NCI-H2081 (cell line): ENCODE results near the gene DDAH1.
"Not testable (repeated sequence)": the region's sequence is repeated elsewhere in the genome, so short reads cannot be mapped to it uniquely, and the experiment has no call there.

Experiments
- DNase-seq, 2 experiments: peaks; one replicate each; lab custom pipeline; 2025; lab: John Stamatoyannopoulos, UW

The DDAH1 gene

GRCh38 chr1:85465099-85465785, at the start of gene DDAH1:
DDAH1 (minus strand) TSS chr1:85465159; CDS start chr1:85465045, 114 bp downstream.
- DNase-seq, result peak; percentile 54 to 73

DNA sequence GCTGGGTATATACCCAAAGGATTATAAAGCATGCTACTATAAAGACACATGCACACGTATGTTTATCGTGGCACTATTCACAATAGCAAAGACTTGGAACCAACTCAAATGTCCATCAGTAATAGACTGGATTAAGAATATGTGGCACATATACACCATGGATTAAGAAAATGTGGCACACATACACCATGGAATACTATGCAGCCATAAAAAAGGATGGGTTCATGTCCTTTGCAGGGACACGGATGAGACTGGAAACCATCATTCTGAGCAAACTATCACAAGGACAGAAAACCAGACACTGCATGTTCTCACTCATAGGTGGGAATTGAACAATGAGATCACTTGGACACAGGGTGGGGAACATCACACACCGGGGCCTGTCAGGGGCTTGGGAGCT, 49.0 kb upstream of the DDAH1 start:
- not testable (repeated sequence) for DNase-seq

DNA sequence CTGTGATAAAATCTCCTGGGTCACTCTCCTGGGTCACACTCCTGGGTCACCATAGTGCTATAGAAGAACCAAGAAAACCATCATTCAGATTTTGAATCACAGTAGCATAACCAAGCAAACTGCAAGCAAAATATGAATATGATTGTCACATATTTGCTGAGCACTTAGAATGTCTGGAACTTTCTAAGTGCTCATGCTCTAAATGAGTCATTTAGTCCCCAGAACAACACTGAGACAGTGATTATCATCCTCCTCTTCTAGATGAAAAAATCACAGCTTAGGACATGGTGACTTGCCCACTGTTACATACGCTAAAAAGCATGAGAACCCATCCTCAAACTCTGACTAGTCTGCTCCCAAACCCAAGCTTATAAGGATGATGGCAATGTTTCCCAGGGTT, 39.5 kb upstream of the DDAH1 start:
- DNase-seq, result no peak

- DNase-seq, result no peak
Measured at GRCh38 chr1:85502625-85503083, 37.7 kb upstream of the DDAH1 start.

- no peak for DNase-seq
Measured at GRCh38 chr1:85502171-85502570, 37.2 kb upstream of the DDAH1 start.

DNA sequence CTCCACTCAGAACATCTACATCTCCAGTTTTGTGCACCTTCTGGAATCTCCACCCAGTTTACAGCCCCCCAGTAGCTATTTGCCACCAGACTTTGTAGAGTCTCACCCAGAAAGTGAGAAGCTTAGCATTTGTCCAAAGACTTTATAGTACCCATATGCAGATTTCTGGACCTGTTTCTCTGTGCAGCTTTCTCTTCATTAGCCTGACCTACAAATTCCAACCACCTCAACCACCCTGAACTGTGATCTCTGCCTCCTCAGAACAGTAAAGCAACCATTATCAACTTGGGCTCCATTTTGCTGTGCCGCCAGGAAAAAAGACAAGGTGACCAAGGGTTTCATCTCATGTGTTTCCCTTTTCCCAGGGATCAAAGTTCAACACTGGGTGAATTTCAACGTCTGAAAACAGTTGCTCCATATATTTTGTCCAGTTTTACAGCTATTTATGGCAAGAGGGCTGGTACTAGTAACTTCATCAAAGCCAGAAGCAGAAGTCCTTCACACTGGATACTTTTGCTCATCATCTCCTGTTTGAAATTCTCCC, 36.5 kb upstream of the DDAH1 start:
- no peak for DNase-seq

GRCh38 chr1:85496941-85497582, 32.1 kb upstream of the DDAH1 start:
- DNase-seq, result no peak

DNA sequence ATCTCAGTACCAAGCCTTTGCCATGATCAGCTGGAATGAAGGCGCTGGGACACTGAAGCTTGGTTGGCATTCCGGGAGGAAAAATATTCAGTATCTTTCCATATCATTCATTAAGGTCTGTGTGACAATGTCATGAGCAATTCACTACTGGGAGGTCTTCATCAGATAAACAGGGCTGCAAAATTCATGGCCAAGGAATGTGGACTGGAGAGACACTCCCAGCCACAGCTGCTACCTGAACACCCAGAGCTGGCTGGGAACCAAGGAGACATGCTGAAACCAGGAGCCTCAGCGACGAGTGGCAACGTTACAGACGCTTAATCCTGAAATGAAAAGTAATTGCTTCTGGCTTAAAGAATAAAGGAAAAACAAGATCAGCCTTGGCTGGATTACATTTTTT, 30.6 kb upstream of the DDAH1 start:
- no peak for DNase-seq

- DNase-seq, result no peak
Measured at GRCh38 chr1:85494904-85495266, 29.9 kb upstream of the DDAH1 start.

DNA sequence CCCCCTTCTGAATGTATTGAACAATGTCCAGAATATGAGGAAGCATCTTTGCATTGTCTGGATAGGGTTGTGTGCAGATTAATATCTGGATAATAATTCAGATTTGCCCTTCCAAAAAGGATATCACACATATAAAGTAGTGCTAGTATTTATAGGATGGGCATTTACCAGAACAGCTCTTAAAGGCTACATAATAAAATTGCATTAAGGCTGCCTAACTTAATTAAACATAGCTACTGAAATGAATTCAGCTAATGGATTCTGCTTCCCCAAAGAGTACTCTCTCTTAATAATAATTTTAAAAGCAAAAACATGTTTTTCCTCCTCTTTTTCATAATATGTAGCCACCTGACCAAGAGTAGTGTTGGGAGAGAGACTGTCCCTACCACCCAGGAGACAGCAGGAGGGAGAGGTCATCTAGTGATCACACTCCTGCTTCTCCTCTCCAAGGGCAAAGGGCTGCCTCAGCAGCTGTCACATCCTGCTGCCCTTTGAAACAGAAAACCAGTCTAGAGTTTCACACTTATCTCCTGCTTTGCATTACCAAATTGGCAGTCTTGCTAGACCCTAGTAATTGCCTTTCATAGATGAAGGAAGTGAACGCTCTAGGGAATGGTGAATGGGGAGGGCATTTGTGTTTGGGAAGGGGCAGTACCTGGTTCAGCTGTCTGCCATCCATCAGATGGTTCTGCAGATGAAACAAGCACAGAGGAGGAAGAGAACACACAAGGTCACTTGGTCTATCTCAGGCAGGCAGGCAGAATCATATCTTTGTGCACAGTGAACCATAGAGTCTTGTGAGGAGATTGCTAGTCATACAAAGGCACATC, 29.3 kb upstream of the DDAH1 start:
- DNase-seq, result no peak

GRCh38 chr1:85490270-85490985, 25.5 kb upstream of the DDAH1 start:
- no peak for DNase-seq

GRCh38 chr1:85488126-85488525, 23.2 kb upstream of the DDAH1 start:
- DNase-seq, result no peak

DNA sequence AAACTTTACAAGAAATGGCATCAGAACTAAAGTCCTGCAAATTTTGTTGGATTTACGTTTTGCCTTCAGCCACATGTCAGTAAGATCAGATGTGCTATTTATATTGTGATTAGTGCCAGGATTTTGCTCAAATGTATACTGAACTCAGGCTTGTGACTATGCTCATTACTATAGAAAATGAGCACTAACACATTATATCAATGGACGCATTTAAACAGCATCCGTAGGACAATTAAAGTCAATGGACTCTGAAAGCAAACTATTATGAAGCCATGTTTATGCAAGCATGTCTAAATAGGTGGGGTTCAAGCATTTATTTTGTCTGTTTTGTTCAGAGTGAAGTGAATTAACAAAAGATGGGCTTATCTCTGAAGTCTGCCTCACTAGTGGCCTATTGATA, 20.6 kb upstream of the DDAH1 start:
- DNase-seq, result no peak

- no peak for DNase-seq
Measured at GRCh38 chr1:85484716-85485115, 19.8 kb upstream of the DDAH1 start.

DNA sequence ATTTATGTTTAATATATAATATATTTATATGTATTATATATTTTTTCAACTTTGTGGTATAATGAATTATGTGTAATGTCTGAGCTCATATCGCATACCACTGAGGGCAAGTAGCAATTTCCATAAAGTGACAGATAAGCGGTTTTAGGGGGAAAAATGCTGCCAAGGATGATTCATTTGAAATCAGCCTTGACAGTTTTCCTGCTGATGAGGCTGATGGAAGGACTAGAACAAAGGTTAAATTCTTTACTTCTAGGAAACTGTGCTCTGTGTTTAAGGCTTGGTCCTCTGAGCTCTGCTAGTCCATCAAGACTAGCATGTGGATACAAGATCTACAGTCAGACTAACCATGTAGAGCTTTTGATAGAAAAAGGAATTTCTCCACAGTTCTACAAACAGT, 19.3 kb upstream of the DDAH1 start:
- DNase-seq, result no peak

DNA sequence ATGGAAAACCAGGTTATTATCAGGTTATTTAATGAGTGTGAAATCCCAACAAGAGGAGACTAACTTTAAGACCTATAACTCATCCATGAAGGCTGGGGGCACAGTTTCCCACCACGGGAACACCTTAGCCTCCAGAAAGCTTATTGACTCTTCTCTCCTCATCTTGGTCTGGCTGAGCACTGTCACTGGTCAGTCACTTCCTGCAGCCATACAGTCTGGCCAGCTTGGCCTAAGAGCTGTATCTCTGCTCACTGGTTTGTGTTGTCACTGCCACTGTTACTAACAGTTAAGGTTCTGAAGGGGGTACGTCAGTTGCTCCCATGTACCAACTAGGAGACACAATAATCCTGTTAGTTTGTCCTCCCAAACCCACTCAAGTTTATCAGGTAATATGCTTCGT, 16.7 kb upstream of the DDAH1 start:
- no peak for DNase-seq

DNA sequence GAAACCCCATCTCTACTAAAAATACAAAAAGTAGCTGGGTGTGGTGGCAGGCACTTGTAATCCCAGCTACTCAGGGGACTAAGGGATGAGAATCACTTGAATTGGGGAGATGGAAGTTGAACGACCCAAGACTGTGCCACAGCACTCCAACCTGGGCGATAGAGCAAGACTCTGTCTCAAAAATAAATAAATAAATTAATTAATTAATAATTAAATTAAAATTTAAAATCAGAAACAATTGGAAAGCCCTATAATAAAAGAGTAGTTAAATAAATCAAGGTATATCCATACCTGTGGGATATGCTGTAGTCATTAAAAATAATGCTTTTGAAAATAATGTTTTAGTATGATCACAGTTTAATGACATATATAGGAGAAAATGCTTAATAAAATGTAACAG, 15.6 kb upstream of the DDAH1 start:
- DNase-seq, result no peak

GRCh38 chr1:85479491-85479890, 14.5 kb upstream of the DDAH1 start:
- DNase-seq, result no peak

DNA sequence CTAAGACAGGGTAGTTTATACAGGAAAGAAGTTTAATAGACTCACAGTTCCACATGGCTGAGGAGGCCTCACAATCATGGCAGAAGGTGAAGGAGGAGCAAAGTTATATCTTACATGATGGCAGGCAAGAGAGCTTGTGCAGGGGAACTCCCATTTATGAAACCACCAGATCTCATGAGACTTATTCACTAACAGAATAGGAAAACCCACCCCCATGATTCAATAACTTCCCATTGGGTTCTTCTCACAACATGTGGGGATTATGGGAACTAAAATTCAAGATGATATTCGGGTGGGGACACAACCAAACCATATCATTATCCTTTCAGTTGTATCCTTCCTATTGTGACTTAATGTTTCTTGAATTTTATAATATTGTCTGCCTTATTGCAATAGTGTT, 13.4 kb upstream of the DDAH1 start:
- no peak for DNase-seq

DNA sequence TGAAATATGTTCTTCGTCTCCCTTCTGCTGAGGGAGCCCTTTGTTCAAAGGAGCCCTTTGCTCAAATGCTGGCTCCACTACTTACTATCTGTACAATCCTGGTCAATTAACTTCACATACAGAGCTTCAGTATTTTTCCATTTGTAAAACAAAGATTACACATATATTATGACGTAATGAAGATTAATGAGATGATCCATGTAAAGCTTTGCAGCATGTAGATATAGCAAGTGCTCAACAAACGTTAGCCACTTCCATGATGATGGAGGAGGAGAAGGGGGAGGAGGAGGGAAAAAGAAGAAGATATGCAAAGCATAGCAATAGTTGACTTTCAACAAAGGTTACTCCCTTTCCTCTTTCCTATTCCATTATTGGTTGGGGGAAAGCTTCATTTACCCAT, 10.1 kb upstream of the DDAH1 start:
- DNase-seq, result no peak

- DNase-seq, result no peak
Measured at GRCh38 chr1:85473390-85473789, 8.4 kb upstream of the DDAH1 start.

DNA sequence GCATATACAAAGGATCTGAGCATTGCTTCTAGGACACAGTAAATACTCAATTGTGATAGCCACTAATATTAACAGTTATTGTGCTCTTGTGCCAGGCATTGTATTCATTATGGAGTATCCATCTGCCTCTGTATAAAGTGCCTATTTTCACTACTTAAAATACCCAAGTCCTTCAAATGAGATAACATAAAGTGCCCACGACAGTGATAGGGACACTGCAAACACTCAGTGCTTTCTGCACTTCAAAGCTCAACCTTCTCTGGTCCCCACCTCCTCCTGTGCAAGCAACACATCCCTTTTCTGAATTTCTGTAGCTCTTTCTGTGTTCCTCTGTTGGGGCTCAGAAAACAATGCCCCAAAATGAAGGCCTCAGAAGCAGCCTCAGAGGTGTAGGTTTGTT, 6.6 kb upstream of the DDAH1 start:
- DNase-seq, result no peak
